Measurements from ENCODE around the gene FLYWCH2. TPM values are rescaled to one million over a fixed set of nuclear protein-coding genes. Genes with fewer than 3 reads are reported as not detected.

FLYWCH2 gene
- total and polyA plus RNA-seq, 2 of the 8 experiments (the other 6 are each of a cell fraction or from before 2014, with no cell fraction given), result 16.4 to 30.7 TPM

DNA sequence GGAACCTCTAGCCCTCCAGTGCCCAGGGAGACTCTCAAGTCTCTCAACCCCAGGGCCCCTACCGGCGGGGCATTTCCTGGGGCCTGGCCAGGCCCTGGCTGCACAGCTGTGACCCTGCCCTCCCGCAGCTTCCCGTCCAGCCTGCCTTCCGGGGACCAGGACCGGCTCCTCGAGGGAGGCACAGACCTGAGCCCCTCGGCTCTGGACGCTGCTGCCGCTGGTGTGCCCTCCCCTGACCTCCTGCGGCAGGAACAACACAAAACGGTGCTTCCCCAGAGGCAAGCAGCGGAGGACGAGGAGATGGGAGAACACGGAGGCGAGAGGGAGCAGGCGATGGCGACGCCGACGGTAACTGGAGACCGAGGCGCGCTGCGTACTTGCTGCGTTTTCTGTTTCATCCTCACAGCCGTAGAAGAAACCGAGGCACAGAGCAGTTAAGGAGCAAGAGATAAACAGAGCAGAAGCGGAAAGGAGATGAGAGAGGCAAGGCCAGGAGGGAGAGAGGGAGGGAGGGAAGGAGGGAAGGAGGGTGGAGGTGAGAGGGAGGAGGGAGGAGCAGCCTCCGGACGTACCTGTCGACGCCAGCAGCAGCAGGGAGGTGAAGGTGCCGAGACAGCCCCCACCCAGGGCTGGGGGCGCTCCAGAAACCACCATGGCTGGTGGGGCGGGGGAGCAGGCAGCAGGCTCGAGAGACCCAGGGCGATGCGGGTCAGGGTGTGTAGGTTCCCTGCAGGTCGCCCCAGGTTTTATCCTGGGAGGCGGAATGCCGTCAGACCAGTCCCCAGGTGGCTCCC is 25.4 kb upstream of the FLYWCH2 start, which contains the start of gene PRSS22 (continued):
- TF ChIP-seq KDM4A (IDR thresholded peaks at IDR 0.05; ENCODE audit: low read depth, low read length, severe bottlenecking), result peak; percentile 60
- no peak for TF ChIP-seq EP300 (IDR thresholded peaks at IDR 0.05; ENCODE audit: borderline replicate concordance in 1 of 2, low read depth in 2 of 2, low read length in 2 of 2)
- TF ChIP-seq NANOG (IDR thresholded peaks at IDR 0.05; ENCODE audit: insufficient read depth, low read depth, low read length, poor library complexity, severe bottlenecking), result no peak
- no peak for TF ChIP-seq KDM5A (IDR thresholded peaks at IDR 0.05; ENCODE audit: low read length)
- TF ChIP-seq TAF1 (IDR thresholded peaks at IDR 0.05; ENCODE audit: low read depth, low read length), result no peak; the same call in 1 of the 2 replicates
- no peak for TF ChIP-seq HDAC2 (IDR thresholded peaks at IDR 0.05; ENCODE audit: borderline replicate concordance in 1 of 2, low read depth in 2 of 2, low read length in 2 of 2)
- TF ChIP-seq CBX8 (IDR thresholded peaks at IDR 0.05; ENCODE audit: borderline replicate concordance, low read depth, low read length), result no peak
- peak; percentile 67 for TF ChIP-seq CTBP2 (IDR thresholded peaks at IDR 0.05; ENCODE audit: borderline replicate concordance, insufficient read depth, insufficient read length, low read length)
- TF ChIP-seq FOSL1 (IDR thresholded peaks at IDR 0.05; ENCODE audit: insufficient read depth, low read depth, low read length), result no peak
- TF ChIP-seq ZNF274 (IDR thresholded peaks at IDR 0.05; ENCODE audit: borderline replicate concordance, extremely low read depth, low read length), result no peak
- TF ChIP-seq TEAD4 (IDR thresholded peaks at IDR 0.05; ENCODE audit: low read depth, low read length), result 0 out of 2 replicates have a peak, but pooled peaks have one; percentile 38
- no peak for TF ChIP-seq GABPA (IDR thresholded peaks at IDR 0.05; ENCODE audit: borderline replicate concordance, insufficient read depth, low read length)
- peak; percentile 88 for TF ChIP-seq E2F6 (IDR thresholded peaks at IDR 0.05)
- peak; percentile 40 for TF ChIP-seq ASH2L (IDR thresholded peaks at IDR 0.05; ENCODE audit: low read length)
